HEK293 (cell line): ENCODE results near the gene CYCS.

Source experiments
- BCL11B ChIP-seq: fragments of 450-650 bp; formaldehyde crosslinking; IDR thresholded peaks from 2 replicates; pipeline ENCODE4 v1.5.1; 2016; ENCODE audit warnings: low read depth, missing biosample characterization, missing genetic modification characterization
- ZBTB1 ChIP-seq: fragments of 450-650 bp; formaldehyde crosslinking; IDR thresholded peaks from 2 replicates; pipeline ENCODE4 v1.5.1; 2016; ENCODE audit warnings: missing biosample characterization, missing genetic modification characterization
- ZBTB8A ChIP-seq: fragments of 450-650 bp; formaldehyde crosslinking; IDR thresholded peaks from 2 replicates; pipeline ENCODE4 v1.5.1; 2016; ENCODE audit warnings: missing biosample characterization, missing genetic modification characterization
- ZNF274 ChIP-seq, 2 experiments: fragments of 200-500 bp in 1 of 2; fragments of 450-650 bp in 1 of 2; sonication (Bioruptor generic) in 1 of 2; formaldehyde crosslinking in 1 of 2; IDR thresholded peaks; 2 replicates each; pipeline versions ENCODE4 v1.5.1 to v1.6.1; 2014 to 2016; ENCODE audit warnings: borderline replicate concordance in 1 of 2, inconsistent platforms in 1 of 2, low read length in 1 of 2, missing biosample characterization in 1 of 2, missing genetic modification characterization in 1 of 2
- ZNF324 ChIP-seq: fragments of 450-650 bp; formaldehyde crosslinking; IDR thresholded peaks from 2 replicates; pipeline ENCODE4 v1.5.1; 2016; ENCODE audit warnings: missing biosample characterization, missing genetic modification characterization
- ZNF521 ChIP-seq: fragments of 450-650 bp; formaldehyde crosslinking; IDR thresholded peaks from 2 replicates; pipeline ENCODE4 v1.5.1; 2017; ENCODE audit warnings: missing biosample characterization, mild to moderate bottlenecking, missing genetic modification characterization
- TF ChIP-seq, protein P1 (sequence below): fragments of 450-650 bp; formaldehyde crosslinking; IDR thresholded peaks from 2 replicates; pipeline ENCODE4 v1.5.1; 2016; ENCODE audit warnings: missing biosample characterization, missing genetic modification characterization
- TF ChIP-seq, protein P2 (sequence below): fragments of 450-650 bp; formaldehyde crosslinking; IDR thresholded peaks from 2 replicates; pipeline ENCODE4 v1.5.1; 2016; ENCODE audit warnings: missing biosample characterization, missing genetic modification characterization

DNA sequence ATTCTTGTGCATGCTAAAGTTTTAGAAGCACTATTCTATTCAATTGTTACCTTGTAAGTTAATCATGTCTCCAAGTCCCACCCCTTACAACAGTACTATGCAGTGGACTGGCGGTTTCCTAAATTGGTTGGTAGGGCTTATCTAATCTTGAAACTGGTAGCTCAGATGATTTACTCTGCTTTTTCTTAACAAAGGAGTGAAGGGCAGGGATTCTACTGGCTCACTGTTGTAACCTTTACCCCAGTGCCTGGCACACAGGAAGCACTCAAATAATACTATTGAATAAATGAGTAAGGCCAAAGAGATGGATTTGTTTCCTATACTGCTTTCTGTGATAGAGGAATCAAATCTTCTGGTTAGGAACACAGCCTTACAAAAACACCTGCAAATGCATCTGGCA is 46.0 kb upstream of the CYCS start:
- TF ChIP-seq BCL11B, result no peak
- TF ChIP-seq ZNF324, result no peak
- TF ChIP-seq, protein P1, sequence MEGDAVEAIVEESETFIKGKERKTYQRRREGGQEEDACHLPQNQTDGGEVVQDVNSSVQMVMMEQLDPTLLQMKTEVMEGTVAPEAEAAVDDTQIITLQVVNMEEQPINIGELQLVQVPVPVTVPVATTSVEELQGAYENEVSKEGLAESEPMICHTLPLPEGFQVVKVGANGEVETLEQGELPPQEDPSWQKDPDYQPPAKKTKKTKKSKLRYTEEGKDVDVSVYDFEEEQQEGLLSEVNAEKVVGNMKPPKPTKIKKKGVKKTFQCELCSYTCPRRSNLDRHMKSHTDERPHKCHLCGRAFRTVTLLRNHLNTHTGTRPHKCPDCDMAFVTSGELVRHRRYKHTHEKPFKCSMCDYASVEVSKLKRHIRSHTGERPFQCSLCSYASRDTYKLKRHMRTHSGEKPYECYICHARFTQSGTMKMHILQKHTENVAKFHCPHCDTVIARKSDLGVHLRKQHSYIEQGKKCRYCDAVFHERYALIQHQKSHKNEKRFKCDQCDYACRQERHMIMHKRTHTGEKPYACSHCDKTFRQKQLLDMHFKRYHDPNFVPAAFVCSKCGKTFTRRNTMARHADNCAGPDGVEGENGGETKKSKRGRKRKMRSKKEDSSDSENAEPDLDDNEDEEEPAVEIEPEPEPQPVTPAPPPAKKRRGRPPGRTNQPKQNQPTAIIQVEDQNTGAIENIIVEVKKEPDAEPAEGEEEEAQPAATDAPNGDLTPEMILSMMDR, result no peak
- TF ChIP-seq ZBTB1 (tag by site-specific recombination), result no peak
- TF ChIP-seq, protein P2, sequence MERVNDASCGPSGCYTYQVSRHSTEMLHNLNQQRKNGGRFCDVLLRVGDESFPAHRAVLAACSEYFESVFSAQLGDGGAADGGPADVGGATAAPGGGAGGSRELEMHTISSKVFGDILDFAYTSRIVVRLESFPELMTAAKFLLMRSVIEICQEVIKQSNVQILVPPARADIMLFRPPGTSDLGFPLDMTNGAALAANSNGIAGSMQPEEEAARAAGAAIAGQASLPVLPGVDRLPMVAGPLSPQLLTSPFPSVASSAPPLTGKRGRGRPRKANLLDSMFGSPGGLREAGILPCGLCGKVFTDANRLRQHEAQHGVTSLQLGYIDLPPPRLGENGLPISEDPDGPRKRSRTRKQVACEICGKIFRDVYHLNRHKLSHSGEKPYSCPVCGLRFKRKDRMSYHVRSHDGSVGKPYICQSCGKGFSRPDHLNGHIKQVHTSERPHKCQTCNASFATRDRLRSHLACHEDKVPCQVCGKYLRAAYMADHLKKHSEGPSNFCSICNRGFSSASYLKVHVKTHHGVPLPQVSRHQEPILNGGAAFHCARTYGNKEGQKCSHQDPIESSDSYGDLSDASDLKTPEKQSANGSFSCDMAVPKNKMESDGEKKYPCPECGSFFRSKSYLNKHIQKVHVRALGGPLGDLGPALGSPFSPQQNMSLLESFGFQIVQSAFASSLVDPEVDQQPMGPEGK (tag by site-specific recombination), result no peak
- TF ChIP-seq ZNF521 (tag by site-specific recombination), result no peak
- TF ChIP-seq ZNF274 (IDR thresholded peaks at IDR 0.05; ENCODE audit: low read length), result no peak
- no peak for TF ChIP-seq ZNF274 (tag by site-specific recombination; IDR thresholded peaks at IDR 0.05; ENCODE audit: borderline replicate concordance)
- TF ChIP-seq ZBTB8A (tag by site-specific recombination), result no peak
